PC-3 (cell line): Measurements from ENCODE around the gene CDKL4. TPM values are rescaled to one million over a fixed set of nuclear protein-coding genes. Genes with fewer than 3 reads are reported as not detected.

Source experiments
- ATAC-seq: fragments of 200-7000 bp; cut with Tn5 transposase; 2 replicates; pipeline ENCODE4 v1.9.1; 2020; ENCODE audit warnings: mild to moderate bottlenecking, moderate library complexity
- BruUV-seq: library from RNA; stranded (reverse); fragments of 400-500 nt; replicated peaks from 2 replicates; lab custom pipeline; 2021; lab: Mats Ljungman, UMichigan
- CTCF ChIA-PET: fragments of 300-600 bp; sonication (Branson Sonifier 250); formaldehyde crosslinking; loops from one replicate; lab custom pipeline; 2022; ENCODE audit warnings: antibody characterized with exemption; lab: Charles Lee
- POLR2A ChIA-PET: fragments of 300-600 bp; sonication (Branson Sonifier 250); formaldehyde crosslinking; loops from one replicate; lab custom pipeline; 2022; ENCODE audit warnings: antibody characterized with exemption; ENCODE audit not compliant: unreplicated experiment; lab: Charles Lee
- DNase-seq: peaks from one replicate; pipeline ENCODE4 v3.0.0-alpha.2; 2015
- H2AFZ ChIP-seq: fragments of 300-600 bp; sonication (generic); 2 replicates; pipeline ENCODE4 v1.6.0; 2016; ENCODE audit warnings: antibody characterized with exemption, low read length
- H3F3A ChIP-seq: fragments of 300-600 bp; sonication (generic); one replicate; pipeline ENCODE4 v1.6.0; 2017; ENCODE audit warnings: antibody characterized with exemption, low read length, control low read depth, mild to moderate bottlenecking; ENCODE audit not compliant: unreplicated experiment
- H3K27ac ChIP-seq: fragments of 300-600 bp; sonication (generic); 2 replicates; pipeline ENCODE4 v1.5.1; 2016; ENCODE audit warnings: mild to moderate bottlenecking, low read length
- H3K27me3 ChIP-seq: fragments of 300-600 bp; sonication (generic); 2 replicates; pipeline ENCODE4 v1.6.1; 2016; ENCODE audit warnings: low read length, mixed read lengths
- H3K36me3 ChIP-seq: fragments of 300-600 bp; sonication (generic); 2 replicates; pipeline ENCODE4 v1.6.1; 2016; ENCODE audit warnings: low read depth, mixed run types, low read length, mixed read lengths
- H3K4me1 ChIP-seq: fragments of 300-600 bp; sonication (generic); 2 replicates; pipeline ENCODE4 v1.5.1; 2016; ENCODE audit warnings: low read length; ENCODE audit not compliant: insufficient read depth
- H3K4me2 ChIP-seq: fragments of 300-600 bp; sonication (generic); 2 replicates; pipeline ENCODE4 v1.6.0; 2016; ENCODE audit warnings: low read length
- H3K4me3 ChIP-seq: fragments of 300-600 bp; sonication (generic); 2 replicates; pipeline ENCODE4 v1.5.1; 2016; ENCODE audit warnings: mild to moderate bottlenecking, low read length, mixed read lengths
- H3K79me2 ChIP-seq: fragments of 300-600 bp; sonication (generic); 2 replicates; pipeline ENCODE4 v1.6.1; 2017; ENCODE audit warnings: low read length, mixed read lengths
- H3K9ac ChIP-seq: fragments of 300-600 bp; sonication (generic); 2 replicates; pipeline ENCODE4 v1.6.0; 2016; ENCODE audit warnings: mild to moderate bottlenecking, low read length
- H3K9me2 ChIP-seq: fragments of 300-600 bp; sonication (generic); replicated peaks from 2 replicates; pipeline ENCODE4 v1.6.1; 2016; ENCODE audit warnings: mixed run types, low read length, mixed read lengths
- H3K9me3 ChIP-seq: fragments of 300-600 bp; sonication (generic); 2 replicates; pipeline ENCODE4 v1.6.1; 2016; ENCODE audit warnings: low read length, mixed read lengths
- H4K20me1 ChIP-seq: fragments of 300-600 bp; sonication (generic); 2 replicates; pipeline ENCODE4 v1.6.1; 2016; ENCODE audit warnings: low read length, mixed read lengths
- EZH2 ChIP-seq: fragments of 300-600 bp; sonication (generic); IDR thresholded peaks from one replicate; pipeline ENCODE4 v1.6.1; 2017; ENCODE audit warnings: antibody characterized with exemption, mild to moderate bottlenecking, low read length; ENCODE audit not compliant: unreplicated experiment
- EZH2phosphoT487 ChIP-seq: fragments of 300-600 bp; sonication (generic); IDR thresholded peaks from 2 replicates; pipeline ENCODE4 v1.6.1; 2018; ENCODE audit warnings: mild to moderate bottlenecking, antibody characterized with exemption, low read length, borderline replicate concordance
- intact Hi-C: fragments of 100-400 bp; cut with micrococcal nuclease; formaldehyde crosslinking; loops from 2 replicates; pipeline ENCODE4 v1.9.0; 2023
- total RNA-seq: library from RNA; depleted of rRNA; stranded (reverse); fragments of >200 nt; gene quantifications from 2 replicates; pipeline ENCODE4 v1.2.3, GENCODE V29; 2014
- TF ChIP-seq, protein P1 (sequence below): fragments of 300-600 bp; sonication (generic); conservative IDR thresholded peaks from 2 replicates; pipeline ENCODE4 v1.5.1; 2017; ENCODE audit warnings: antibody characterized with exemption, low read depth, mild to moderate bottlenecking, low read length

Gene CDKL4
- total RNA-seq, 1 experiment from 2014 or later: 0.07 TPM

DNA sequence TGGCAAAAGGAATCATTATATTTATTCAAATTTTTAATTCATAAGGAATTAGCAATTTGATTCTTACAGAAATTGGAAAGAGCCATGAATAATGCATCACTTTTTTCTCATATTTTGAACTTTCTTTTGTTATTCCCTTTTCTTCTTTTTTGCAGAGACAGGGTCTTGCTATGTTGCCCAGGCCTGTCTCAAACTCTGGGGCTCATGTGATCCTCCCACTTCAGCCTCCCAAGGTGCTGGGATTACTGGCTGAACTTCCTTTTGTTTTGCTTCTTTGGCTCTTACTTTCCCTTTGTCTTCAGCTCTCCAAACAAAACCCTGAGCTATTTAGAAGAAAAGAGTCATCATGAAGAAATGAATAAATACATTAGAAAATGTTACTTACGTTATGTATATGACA is 30.8 kb downstream of the CDKL4 start:
- TF ChIP-seq EZH2: no peak
- TF ChIP-seq, protein P1, sequence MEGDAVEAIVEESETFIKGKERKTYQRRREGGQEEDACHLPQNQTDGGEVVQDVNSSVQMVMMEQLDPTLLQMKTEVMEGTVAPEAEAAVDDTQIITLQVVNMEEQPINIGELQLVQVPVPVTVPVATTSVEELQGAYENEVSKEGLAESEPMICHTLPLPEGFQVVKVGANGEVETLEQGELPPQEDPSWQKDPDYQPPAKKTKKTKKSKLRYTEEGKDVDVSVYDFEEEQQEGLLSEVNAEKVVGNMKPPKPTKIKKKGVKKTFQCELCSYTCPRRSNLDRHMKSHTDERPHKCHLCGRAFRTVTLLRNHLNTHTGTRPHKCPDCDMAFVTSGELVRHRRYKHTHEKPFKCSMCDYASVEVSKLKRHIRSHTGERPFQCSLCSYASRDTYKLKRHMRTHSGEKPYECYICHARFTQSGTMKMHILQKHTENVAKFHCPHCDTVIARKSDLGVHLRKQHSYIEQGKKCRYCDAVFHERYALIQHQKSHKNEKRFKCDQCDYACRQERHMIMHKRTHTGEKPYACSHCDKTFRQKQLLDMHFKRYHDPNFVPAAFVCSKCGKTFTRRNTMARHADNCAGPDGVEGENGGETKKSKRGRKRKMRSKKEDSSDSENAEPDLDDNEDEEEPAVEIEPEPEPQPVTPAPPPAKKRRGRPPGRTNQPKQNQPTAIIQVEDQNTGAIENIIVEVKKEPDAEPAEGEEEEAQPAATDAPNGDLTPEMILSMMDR: no peak
- no peak for TF ChIP-seq EZH2phosphoT487
- Histone ChIP-seq H3K9ac (no peak overlapping the region), H3K9me3 (no peaks in the 10 kb centered on the region), H4K20me1 (no peaks in the 10 kb centered on the region), H3K4me1 (no peaks in the 10 kb centered on the region), H3K36me3 (no peaks in the 10 kb centered on the region), H3K27ac (no peak overlapping the region), H3K9me2 (no peaks in the 10 kb centered on the region), H3K27me3 (no peaks in the 10 kb centered on the region), H3F3A (no peaks in the 10 kb centered on the region), H3K79me2 (no peaks in the 10 kb centered on the region), H3K4me3 (no peak overlapping the region), H2AFZ (no peak overlapping the region), H3K4me2 (no peak overlapping the region)
- no peak for DNase-seq
- CTCF ChIA-PET: no interaction called here
- ATAC-seq: no peak
- intact Hi-C loops: no loop called here
- BruUV-seq: no TSS peak
- POLR2A ChIA-PET: no interaction called here

DNA sequence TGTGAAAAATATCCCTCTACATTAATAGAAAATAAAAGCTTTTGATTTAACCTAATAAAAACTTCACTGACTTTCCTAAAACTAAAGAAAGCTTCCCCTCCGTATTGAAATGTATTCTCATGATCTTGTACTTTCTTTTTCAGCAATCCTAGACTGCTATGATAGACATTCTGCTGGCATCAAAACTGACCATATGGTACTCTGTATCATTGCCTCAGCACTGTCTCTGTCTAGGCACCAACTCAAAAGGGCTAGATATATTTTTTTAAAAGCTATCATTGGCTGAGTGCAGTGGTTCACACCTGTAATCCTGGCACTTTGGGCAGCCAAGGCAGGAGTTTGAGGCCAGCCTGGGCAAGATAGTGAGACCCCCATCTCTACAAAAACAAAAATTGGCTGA is 32.9 kb downstream of the CDKL4 start:
- ATAC-seq (no peak), DNase-seq (no peak)
- H3K4me1 ChIP-seq: no peaks in the 10 kb centered on the region
- POLR2A ChIA-PET: no interaction called here
- H3K27ac ChIP-seq: no peak overlapping the region
- no peak for TF ChIP-seq EZH2
- TF ChIP-seq, protein P1: no peak
- H3K9me2 ChIP-seq: no peaks in the 10 kb centered on the region
- intact Hi-C loops: no loop called here
- H3K9ac ChIP-seq: no peak overlapping the region
- H3F3A ChIP-seq: no peaks in the 10 kb centered on the region
- H3K36me3 ChIP-seq: no peaks in the 10 kb centered on the region
- no peaks in the 10 kb centered on the region for H3K27me3 ChIP-seq
- no peaks in the 10 kb centered on the region for H3K9me3 ChIP-seq
- no peak overlapping the region for H3K4me3 ChIP-seq
- H3K79me2 ChIP-seq: no peaks in the 10 kb centered on the region
- no peak overlapping the region for H2AFZ ChIP-seq
- no peaks in the 10 kb centered on the region for H4K20me1 ChIP-seq
- no peak overlapping the region for H3K4me2 ChIP-seq
- no TSS peak for BruUV-seq
- CTCF ChIA-PET: no interaction called here

DNA sequence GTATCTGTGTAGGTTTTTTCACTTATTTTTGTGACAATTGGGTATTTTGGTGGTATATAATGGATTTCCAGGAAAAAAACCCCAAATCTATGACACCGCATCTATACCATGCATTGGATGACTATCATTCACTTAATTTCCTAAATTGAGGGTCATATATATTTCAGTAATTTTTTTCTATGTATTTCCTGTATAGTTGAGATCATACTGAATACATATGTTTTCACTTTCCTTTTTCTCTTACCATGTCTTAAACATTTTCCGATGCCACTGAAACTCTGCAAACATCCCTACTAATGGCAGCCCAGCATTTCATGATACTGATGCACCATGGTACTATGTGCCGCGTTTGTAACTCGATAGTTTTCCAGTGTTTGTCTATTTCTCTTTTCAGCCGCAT is 40.4 kb downstream of the CDKL4 start:
- Histone ChIP-seq H3K4me2 (0 out of 2 replicates have a peak overlapping the region, but pooled peaks have one; percentile 14), H3K36me3 (no peaks in the 10 kb centered on the region), H3K79me2 (no peaks in the 10 kb centered on the region), H3K4me3 (no peak overlapping the region), H3K27me3 (no peaks in the 10 kb centered on the region), H4K20me1 (no peaks in the 10 kb centered on the region), H3K9me3 (no peaks in the 10 kb centered on the region), H3K4me1 (peaks cover 15% of the 10 kb centered on the region), H3K27ac (no peak overlapping the region), H3F3A (no peaks in the 10 kb centered on the region), H3K9ac (no peak overlapping the region), H2AFZ (no peak overlapping the region), H3K9me2 (no peaks in the 10 kb centered on the region)
- ATAC-seq: no peak
- no peak for DNase-seq
- ChIA-PET CTCF (no interaction called here), POLR2A (interaction anchor here (1.0 kb wide), 1 partner anchor 83 kb away, joined by 4 read pairs; the partner anchor contains the start of gene SOS1)
- TF ChIP-seq EZH2phosphoT487 (no peak), EZH2 (no peak)
- TF ChIP-seq, protein P1: no peak
- BruUV-seq: no TSS peak
- intact Hi-C loops: no loop called here
